NCI-H1436 (cell line): Measurements from ENCODE around the gene RIPPLY2.
"Not testable (repeated sequence)": the region's sequence is repeated elsewhere in the genome, so short reads cannot be mapped to it uniquely, and the experiment has no call there.

Experiments used
- DNase-seq: peaks from one replicate; lab custom pipeline; 2025; lab: John Stamatoyannopoulos, UW

The RIPPLY2 gene, protein sequence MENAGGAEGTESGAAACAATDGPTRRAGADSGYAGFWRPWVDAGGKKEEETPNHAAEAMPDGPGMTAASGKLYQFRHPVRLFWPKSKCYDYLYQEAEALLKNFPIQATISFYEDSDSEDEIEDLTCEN

DNA sequence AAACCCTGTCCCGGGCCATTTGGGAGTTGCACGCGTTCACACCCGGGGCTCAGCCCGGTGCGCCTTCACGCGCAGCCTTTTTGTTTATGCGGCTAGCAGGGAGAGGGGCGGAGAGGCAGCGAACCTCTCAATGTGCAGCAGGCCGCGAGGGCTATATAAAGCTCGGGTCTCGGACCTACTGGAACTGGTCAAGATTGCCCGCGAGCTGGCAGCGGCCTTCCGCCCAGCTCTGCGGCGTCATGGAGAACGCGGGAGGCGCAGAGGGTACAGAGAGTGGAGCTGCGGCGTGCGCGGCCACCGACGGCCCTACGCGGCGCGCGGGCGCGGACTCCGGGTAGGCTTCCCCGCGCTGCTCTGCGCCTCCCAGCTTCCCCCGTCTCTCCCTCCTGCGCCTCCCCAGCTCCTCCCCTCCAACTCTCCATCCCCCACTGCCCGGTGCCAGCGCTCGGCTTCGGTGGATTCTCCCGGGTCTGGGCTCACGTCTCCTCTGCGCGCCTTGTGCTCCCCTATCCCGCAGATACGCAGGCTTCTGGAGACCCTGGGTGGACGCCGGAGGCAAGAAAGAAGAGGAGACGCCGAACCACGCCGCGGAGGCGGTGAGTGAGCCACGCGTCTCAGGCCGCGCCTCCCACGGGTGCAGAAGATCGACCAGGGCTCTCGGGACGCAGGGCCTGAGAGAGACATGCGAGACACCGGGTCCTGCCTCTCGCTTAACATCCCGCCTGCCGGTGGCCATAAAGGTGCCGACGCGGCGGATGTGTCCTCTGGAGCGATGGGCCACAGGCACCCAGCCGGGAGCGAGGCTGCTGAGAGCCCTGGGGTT lies at the start of gene RIPPLY2:
RIPPLY2 (plus strand) TSS at position 183 of the 823 bp plus-strand sequence; CDS start at position 240, 57 bp downstream.
- DNase-seq: peak; percentile 54

DNA sequence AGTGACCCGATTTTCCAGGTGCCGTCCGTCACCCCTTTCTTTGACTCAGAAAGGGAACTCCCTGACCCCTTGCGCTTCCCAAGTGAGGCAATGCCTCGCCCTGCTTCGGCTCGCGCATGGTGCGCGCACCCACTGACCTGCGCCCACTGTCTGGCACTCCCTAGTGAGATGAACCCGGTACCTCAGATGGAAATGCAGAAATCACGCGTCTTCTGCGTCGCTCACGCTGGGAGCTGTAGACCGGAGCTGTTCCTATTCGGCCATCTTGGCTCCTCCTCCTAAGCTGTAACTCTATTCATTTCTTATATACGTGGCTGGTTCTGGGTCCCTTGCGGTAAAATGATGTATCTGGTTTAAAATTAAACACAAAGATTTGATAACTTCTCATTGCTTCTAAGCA lies 49.7 kb upstream of the RIPPLY2 start:
- not testable (repeated sequence) for DNase-seq

- no peak for DNase-seq
These were observed 48.3 kb upstream of the RIPPLY2 start for GRCh38 chr6:83804886-83805285.

DNA sequence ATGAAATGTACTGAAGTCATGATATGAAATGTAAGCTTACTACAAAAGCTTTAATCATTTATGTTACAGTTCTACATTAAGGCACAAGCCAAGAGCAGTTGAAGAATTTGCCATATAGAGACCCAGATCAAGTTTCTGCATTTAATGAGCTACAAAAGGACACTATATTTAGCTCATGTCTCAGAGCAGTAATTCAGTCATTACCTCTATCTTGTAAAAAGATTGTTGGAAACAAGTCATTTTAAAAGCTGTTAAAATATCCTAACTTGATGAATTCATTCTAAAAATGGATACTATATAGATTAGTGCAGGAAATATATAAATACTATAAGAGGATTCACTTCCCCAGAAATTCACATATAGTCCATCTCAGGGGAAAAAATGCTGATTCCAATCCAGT lies 45.2 kb upstream of the RIPPLY2 start:
- no peak for DNase-seq

DNA sequence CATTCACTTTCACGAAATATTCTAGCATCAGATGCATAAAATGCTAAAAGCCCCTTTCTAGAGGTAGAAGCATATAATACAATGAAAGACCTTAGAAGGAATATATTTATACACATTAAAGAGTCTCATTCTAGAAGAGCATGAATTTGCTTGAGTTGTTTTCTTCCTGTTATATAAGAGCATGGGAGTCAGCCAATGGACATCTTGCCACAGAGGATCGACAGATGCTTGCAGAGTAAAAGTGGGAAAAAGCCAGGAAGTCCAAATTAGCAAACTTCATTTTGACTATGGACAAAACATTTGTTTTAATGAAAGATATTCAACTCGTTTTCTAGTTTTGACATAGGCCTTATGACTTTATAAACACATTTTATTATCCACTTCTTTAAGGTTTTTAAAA lies 44.2 kb upstream of the RIPPLY2 start:
- DNase-seq: no peak

DNA sequence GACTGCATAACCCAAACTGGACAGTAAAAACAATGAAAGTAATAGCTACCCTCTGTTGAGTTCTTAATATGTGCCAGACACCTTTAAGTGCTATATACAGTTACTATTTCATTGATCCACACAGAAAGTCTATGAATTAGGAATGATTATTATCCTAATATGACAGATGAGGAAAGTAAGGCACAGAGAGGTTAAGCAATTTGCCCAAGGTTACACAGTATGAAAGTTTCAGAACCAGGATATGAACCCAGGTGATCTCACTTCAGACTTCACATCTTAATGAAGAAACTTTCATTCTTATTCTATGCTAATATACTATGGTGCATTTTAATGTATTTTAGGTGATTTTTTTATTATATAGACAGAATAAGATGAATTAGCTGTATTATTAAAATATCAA lies 40.6 kb upstream of the RIPPLY2 start:
- DNase-seq: no peak

- DNase-seq: no peak
These were observed 37.4 kb upstream of the RIPPLY2 start for GRCh38 chr6:83815631-83816272.

- DNase-seq: no peak
These were observed 30.5 kb upstream of the RIPPLY2 start for GRCh38 chr6:83822629-83823169.

GRCh38 chr6:83824388-83824801 lies 28.8 kb upstream of the RIPPLY2 start:
- DNase-seq: no peak

GRCh38 chr6:83824831-83825230 lies 28.3 kb upstream of the RIPPLY2 start:
- no peak for DNase-seq

DNA sequence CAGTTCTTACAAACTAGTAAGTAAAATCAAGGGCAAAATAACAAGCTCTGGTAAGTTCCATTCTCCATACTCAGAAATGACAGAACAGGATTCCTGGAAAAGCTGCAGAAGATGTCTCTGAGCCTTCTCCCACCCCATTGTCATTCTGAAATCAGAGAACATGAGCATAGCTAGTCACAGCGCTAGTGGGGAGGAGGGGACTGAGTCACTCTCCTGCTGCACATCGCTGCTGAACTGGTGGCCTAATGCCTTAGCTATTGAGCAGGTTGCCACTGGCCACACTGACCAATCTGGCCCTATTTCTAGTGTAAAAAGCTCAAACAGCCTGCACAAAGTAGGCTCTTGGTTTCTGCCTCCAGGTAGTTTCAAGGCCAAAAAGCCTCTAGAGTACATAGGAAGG lies 26.1 kb upstream of the RIPPLY2 start:
- DNase-seq: no peak

GRCh38 chr6:83838727-83839126 lies 14.4 kb upstream of the RIPPLY2 start:
- no peak for DNase-seq

- no peak for DNase-seq
These were observed 9.0 kb upstream of the RIPPLY2 start for GRCh38 chr6:83844170-83844569.

DNA sequence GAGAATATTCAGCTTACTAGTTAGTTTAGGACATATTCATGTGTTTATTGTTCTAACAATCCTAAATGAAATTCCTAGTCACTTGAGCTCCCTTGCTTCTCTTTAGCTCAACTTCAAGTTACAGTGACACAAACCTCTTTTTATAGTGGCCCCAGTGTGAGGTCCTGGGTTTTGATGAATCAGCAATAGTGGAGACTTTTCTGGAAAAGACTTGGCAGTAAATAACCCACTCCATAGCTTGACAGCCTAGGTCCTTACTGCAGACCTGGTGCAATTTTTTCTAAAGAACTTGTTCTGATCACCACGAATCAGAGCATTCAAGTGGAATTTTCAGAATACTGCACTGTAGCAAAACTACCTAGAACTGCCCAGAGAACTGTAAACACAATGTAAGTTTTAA lies 6.9 kb upstream of the RIPPLY2 start:
- DNase-seq: no peak

DNA sequence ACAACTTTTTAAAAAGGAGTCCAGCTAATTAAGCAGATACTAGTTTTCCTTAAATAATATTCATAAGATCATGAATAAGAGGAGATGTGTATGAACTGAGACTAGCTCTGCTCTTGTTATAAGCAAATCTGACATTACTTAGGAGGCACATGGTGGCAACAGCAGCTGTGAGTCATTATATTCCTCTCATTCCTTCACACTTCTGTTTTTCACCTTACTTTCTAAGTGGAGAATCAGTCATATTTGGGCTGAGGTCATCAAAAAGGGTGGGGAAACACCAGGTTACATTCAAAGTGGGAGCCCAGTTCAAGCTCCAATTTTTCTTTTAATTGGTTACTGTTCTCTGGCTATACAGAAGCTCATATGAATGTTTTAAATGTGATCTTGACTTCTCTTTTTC lies 6.0 kb upstream of the RIPPLY2 start:
- no peak for DNase-seq

DNA sequence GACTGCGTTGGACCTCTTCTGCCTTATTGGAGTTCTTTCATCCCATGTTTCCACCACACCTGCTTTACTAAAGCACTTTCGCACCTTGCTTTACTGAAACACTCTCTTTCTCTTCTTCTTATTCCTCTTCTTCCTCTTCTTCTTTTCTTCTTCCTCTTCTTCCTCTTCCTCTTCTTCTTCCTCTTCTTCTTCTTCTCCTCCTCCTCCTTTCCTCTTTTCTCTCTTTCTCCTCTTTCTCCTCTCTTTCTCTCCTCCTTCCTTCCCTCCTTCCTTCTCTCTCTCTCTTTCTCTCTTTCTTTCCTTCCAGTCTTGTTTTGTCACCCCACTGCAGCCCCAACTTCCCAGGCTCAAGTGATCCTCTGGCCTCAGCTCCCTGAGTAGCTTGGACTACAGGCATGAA lies 4.0 kb upstream of the RIPPLY2 start:
- no peak for DNase-seq

DNA sequence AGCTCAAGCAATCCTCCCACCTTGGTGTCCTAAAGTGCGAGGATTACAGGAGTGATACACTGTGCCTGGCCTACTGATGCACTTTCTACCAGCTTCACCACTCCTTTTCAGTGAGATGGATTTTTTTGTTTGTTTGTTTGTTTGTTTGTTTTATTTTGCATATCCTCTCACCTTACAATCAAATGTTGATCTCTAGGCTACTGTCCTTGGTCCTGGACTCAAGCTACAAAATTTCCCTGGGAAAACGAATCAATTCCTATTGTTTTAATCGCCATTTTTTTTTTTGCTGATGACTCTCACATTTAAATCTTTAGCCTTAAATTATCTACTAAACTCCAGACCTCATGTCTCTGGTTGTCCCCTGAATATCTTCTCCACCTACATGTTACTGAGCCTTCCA lies 3.5 kb upstream of the RIPPLY2 start:
- no peak for DNase-seq

DNA sequence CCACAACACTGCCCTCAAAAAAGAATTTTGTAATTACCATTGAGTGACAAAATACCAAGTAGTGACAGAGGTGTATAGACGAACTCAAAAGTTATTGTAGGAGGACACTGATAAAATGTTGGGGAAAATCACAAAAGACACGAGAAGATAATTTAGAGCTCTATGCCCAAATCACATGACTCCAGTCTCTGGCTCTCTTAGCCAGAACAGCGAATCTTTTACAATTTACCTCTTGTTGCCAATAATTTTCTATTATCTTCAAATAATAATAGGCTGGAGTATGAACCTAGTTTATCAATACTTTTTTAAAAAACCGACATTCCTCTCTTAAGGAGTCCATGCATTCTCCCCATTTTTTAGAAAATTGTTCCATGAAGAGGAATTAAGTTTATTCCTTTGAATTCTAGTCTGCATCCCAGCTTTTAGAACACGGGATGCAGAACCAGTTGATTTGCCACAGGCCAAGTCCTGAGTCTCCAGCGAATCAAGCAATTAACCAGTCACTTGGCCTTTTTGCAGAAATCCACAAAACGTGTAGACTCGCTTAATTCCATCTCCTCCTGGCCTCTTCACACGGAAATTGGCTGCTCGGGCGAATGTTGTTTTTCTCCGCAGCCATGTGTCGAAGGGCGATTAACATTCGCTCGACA lies 507 bp upstream of the RIPPLY2 start:
- no peak for DNase-seq

GRCh38 chr6:83854001-83854501 lies 891 bp downstream of the RIPPLY2 start:
- DNase-seq: no peak

- DNase-seq: no peak
These were observed 1.6 kb downstream of the RIPPLY2 start for GRCh38 chr6:83854766-83855165.

DNA sequence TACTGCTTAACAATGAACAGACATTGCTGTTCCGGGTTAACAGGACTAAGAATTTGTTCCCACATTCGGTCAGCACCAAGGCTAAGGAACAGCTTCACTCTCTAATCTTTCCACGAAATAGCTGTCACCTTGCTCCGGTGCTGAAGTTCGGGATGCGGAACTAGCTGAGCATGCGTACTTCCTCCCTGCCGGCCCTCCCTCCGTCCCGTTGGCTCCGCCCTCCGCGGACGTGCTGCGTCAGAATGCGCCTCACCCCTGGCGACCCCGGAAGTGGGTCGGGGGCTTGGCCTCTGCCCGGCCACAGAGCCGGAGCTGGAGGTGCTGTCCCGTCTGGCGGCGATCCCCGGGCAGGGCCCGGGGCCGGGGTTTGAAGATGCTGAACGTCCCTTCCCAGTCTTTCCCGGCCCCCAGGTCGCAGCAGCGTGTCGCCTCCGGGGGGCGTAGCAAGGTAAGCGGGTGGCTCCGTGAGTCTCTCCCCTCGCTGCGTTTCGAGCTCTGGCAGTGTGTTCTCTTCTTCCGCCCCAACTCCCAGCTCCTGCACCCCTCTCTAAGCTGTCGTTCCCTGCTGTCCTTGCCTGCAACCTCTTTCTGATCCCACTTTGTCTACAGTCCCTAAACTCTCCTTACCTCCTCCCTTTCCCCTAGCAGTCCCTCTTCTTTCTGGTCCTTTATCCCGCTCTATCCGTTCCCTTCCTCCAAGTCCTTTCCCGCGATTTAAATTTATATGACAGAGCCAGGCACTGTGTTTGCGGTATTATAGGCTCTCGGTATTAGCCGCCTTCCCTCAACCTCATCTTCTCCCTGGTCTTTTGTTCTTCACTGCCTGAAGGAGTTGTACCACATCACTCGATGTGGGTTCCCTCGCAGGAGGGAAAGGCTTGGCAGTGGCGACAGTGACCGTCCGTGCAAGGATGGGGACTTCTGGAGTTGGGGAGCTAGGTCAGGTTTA lies 6.5 kb downstream of the RIPPLY2 start, which contains the start of gene CYB5R4:
CYB5R4 (plus strand) TSS at position 280 of the 949 bp plus-strand sequence; CDS start at position 374, 94 bp downstream.
- DNase-seq: peak; percentile 82
